Activated naive CD4-positive, alpha-beta T cell treated with anti-CD3 and anti-CD28 coated beads, Interleukin-2, amount 50 U/mL, for 24 hours (primary cell): ENCODE measurements around the gene CARMIL3.
A peak's percentile ranks its signal among the peaks of the same experiment; 100 is the strongest.

Experiments
- H3K27ac Mint-ChIP-seq: one replicate; pipeline ENCODE4 v1.8.0; 2021; ENCODE audit warnings: mild to moderate bottlenecking, mixed read lengths
- H3K27me3 Mint-ChIP-seq: one replicate; pipeline ENCODE4 v1.8.0; 2021; ENCODE audit warnings: mixed read lengths
- H3K36me3 Mint-ChIP-seq: one replicate; pipeline ENCODE4 v1.8.0; 2021; ENCODE audit warnings: mixed read lengths
- H3K4me1 Mint-ChIP-seq: one replicate; pipeline ENCODE4 v1.8.0; 2021; ENCODE audit warnings: mixed read lengths
- H3K4me3 Mint-ChIP-seq: one replicate; pipeline ENCODE4 v1.8.0; 2021; ENCODE audit warnings: mild to moderate bottlenecking, mixed read lengths
- H3K9me3 Mint-ChIP-seq: one replicate; pipeline ENCODE4 v1.8.0; 2021; ENCODE audit warnings: mixed read lengths

The CARMIL3 gene

DNA sequence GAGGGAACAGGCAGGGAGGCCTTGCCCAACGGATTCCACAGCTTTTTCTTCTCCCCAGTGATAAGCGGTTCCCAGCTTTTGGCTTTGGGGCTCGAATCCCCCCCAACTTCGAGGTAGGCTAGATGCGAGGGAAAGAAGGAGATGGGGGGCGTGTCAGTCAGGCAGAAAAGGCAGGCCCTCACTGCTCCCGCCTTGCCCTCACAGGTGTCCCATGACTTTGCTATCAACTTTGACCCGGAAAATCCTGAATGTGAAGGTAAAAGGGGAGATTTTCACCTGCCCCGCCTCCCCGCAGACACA is 24.4 kb downstream of the CARMIL3 start:
- Mint-ChIP-seq H3K27ac (no peak overlapping the region), H3K36me3 (no peaks in the 10 kb centered on the region), H3K4me1 (peaks cover 13% of the 10 kb centered on the region), H3K4me3 (no peak overlapping the region), H3K27me3 (no peaks in the 10 kb centered on the region), H3K9me3 (no peaks in the 10 kb centered on the region)

DNA sequence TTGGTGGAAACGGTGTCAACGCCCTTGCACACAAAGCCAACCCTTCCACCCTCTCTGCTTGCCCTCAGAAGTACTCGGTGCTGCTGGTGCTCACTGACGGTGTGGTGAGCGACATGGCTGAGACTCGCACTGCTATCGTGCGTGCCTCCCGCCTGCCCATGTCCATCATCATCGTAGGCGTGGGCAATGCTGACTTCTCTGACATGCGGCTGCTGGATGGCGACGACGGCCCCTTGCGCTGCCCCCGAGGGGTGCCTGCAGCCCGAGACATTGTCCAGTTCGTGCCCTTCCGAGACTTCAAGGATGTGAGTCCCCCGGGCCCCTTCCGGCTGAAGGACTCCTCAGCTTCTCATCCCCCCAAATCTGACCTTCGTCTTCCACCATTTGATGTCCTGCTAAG is 25.3 kb downstream of the CARMIL3 start:
- peaks cover 16% of the 10 kb centered on the region for H3K4me1 Mint-ChIP-seq
- no peaks in the 10 kb centered on the region for H3K9me3 Mint-ChIP-seq
- no peaks in the 10 kb centered on the region for H3K27me3 Mint-ChIP-seq
- H3K36me3 Mint-ChIP-seq: no peaks in the 10 kb centered on the region
- no peak overlapping the region for H3K4me3 Mint-ChIP-seq
- H3K27ac Mint-ChIP-seq: peak overlapping the region; percentile 52

GRCh38 chr14:24078146-24078545 is 26.3 kb downstream of the CARMIL3 start:
- H3K27me3 Mint-ChIP-seq: no peaks in the 10 kb centered on the region

DNA sequence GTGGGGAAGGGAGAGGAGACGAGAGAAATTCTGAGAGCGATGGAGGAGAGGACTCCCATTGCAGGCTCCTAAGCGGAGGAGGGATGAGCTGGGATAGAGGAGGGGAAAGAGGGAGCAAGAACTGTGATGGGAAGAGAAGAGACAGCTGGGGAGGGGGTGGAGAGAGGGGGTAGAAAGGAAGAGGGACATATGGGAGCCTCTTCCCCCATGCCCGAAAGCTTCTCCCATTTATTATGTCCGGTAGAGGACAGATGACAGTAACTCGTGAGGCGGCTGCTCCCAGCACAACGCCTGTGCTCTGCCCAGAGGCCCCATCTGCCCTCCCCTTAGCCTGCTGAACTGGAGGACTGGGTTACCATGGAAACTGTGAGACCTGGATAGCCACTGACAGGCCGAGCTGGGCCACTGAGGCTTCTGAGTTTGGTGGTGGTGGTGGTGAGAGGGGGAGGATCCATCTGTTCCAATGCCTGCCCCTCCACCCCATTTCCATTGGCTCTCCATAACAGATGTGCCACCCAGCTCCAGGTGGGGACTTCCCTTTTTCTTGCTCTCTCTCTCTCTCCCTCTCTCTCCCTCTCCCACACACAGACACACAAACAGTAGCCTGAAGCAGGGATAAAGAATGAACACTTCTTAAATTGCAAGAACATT is 27.8 kb downstream of the CARMIL3 start:
- H3K27ac Mint-ChIP-seq: no peak overlapping the region

More at GRCh38 chr14:24078146-24078545, 26.3 kb downstream of the CARMIL3 start:
- H3K27ac Mint-ChIP-seq: no peak overlapping the region
- H3K9me3 Mint-ChIP-seq: no peaks in the 10 kb centered on the region
- no peaks in the 10 kb centered on the region for H3K36me3 Mint-ChIP-seq
- H3K4me1 Mint-ChIP-seq: peaks cover 19% of the 10 kb centered on the region
- no peak overlapping the region for H3K4me3 Mint-ChIP-seq

GRCh38 chr14:24080142-24080530 is 28.3 kb downstream of the CARMIL3 start:
- H3K27ac Mint-ChIP-seq: no peak overlapping the region
- H3K27me3 Mint-ChIP-seq: no peaks in the 10 kb centered on the region
- H3K9me3 Mint-ChIP-seq: no peaks in the 10 kb centered on the region
- H3K4me1 Mint-ChIP-seq: peaks cover 19% of the 10 kb centered on the region
- no peaks in the 10 kb centered on the region for H3K36me3 Mint-ChIP-seq
- no peak overlapping the region for H3K4me3 Mint-ChIP-seq

More for the DNA sequence above, 27.8 kb downstream of the CARMIL3 start:
- no peaks in the 10 kb centered on the region for H3K9me3 Mint-ChIP-seq
- H3K27me3 Mint-ChIP-seq: no peaks in the 10 kb centered on the region
- peaks cover 19% of the 10 kb centered on the region for H3K4me1 Mint-ChIP-seq
- no peaks in the 10 kb centered on the region for H3K36me3 Mint-ChIP-seq
- H3K4me3 Mint-ChIP-seq: no peak overlapping the region

GRCh38 chr14:24080888-24081738 is 29.3 kb downstream of the CARMIL3 start:
- Mint-ChIP-seq H3K4me3 (peak overlapping the region; percentile 86), H3K27me3 (no peaks in the 10 kb centered on the region), H3K4me1 (peaks cover 19% of the 10 kb centered on the region), H3K9me3 (no peaks in the 10 kb centered on the region), H3K36me3 (no peaks in the 10 kb centered on the region), H3K27ac (no peak overlapping the region)

DNA sequence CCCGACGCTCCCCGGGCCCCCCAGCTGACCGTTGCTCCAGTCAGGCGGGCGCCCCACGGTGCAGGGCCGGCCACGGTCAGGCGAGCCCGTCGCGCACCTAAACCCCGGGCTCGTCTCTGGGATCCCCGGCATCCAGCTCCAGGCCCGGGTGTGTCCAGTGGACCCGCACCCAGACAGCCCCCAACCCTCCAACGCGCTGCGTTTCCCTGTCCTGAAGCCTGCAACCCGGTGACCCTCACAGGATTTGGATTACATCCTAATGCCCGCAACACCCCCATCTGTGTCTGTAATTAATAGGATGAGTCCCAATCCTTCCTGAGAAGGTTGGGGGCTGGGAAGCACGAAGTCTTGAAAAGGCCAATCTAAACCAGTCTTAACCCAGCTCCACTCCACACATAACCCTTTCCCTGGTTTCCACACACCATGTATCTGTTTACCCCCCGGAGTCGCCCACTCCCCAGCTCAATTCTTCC is 30.0 kb downstream of the CARMIL3 start:
- H3K27me3 Mint-ChIP-seq: no peaks in the 10 kb centered on the region
- peak overlapping the region; percentile 72 for H3K27ac Mint-ChIP-seq
- H3K9me3 Mint-ChIP-seq: no peaks in the 10 kb centered on the region
- H3K4me3 Mint-ChIP-seq: peak overlapping the region; percentile 83
- H3K36me3 Mint-ChIP-seq: no peaks in the 10 kb centered on the region
- H3K4me1 Mint-ChIP-seq: peaks cover 19% of the 10 kb centered on the region

DNA sequence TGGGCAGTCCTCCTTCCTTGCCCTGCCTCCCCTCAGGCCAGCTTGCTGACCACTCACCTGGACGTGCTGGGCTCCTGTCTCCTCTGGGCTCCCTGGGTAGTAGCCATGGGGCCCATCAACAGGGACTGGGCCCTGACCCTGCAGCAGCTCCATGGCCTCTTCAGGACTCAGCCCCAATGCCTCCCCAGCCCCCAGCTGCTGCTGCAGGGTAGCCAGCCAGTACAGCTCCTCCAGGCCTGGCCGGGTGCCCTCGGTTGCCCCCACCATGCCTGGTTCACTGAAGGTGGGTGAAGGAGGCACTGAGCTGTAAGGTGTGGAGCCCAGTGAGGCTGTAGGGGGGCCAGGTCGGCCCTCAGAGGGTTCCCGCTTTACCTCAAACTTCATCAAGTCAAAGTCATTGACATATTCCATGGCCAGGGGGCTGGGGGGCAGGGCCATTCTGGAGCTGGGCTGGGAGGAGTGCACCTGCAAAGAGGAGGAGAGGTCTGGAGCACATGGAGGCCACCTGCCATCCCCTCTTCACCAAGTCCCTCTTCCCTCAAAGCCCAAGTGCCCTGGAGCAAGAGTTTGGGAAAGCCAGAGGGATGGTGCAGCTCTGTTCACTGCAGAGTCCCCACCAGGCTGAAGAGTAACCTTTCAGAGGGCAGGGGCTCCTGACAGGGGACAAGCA is 30.7 kb downstream of the CARMIL3 start:
- H3K4me3 Mint-ChIP-seq: peak overlapping the region; percentile 83
- H3K36me3 Mint-ChIP-seq: no peaks in the 10 kb centered on the region
- peak overlapping the region; percentile 72 for H3K27ac Mint-ChIP-seq
- H3K27me3 Mint-ChIP-seq: no peaks in the 10 kb centered on the region
- peaks cover 19% of the 10 kb centered on the region for H3K4me1 Mint-ChIP-seq
- no peaks in the 10 kb centered on the region for H3K9me3 Mint-ChIP-seq

DNA sequence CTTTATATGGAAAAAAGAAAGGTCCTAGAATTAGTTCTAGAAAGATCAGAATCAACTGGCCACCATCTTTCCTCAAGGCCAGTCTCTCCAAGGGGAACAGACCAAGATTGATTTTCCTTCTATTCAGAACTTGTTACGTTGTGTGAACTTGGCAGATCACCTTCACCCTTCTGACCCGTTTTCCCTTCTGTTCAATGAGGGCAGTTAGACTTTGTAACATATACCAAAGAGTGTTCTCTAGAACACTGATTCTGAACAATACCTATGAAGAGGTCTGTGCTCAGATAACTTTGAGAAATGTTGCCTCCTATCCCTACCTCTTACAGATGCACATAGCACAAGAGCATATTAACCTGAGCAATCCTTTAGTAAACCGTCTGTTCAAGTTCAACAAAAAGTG is 31.7 kb downstream of the CARMIL3 start:
- Mint-ChIP-seq H3K36me3 (no peaks in the 10 kb centered on the region), H3K27ac (no peak overlapping the region), H3K4me1 (peaks cover 19% of the 10 kb centered on the region), H3K27me3 (no peaks in the 10 kb centered on the region), H3K4me3 (no peak overlapping the region), H3K9me3 (no peaks in the 10 kb centered on the region)

DNA sequence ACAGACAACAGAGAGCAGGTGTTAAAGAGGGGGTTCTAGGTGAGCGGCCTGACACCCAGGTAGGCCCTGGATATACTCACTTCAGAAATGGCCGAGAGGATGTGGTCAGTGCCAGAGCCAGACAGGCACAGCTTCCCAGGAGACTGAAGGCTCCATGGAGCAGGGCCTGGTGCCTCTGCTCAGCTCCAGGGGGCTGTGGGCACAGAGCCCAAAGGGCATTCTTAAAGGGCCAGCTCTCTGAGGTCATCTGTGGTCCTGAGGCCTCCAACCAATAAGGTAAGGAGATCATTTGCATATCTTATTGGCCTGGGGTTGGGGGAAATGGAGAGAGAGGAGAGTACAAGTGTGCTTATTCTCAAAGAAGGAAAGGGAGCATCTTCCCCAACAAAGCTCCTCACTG is 32.6 kb downstream of the CARMIL3 start:
- H3K9me3 Mint-ChIP-seq: no peaks in the 10 kb centered on the region
- H3K36me3 Mint-ChIP-seq: no peaks in the 10 kb centered on the region
- H3K27me3 Mint-ChIP-seq: no peaks in the 10 kb centered on the region
- H3K4me1 Mint-ChIP-seq: peaks cover 19% of the 10 kb centered on the region
- H3K27ac Mint-ChIP-seq: no peak overlapping the region
- no peak overlapping the region for H3K4me3 Mint-ChIP-seq

GRCh38 chr14:24085215-24085614 is 33.4 kb downstream of the CARMIL3 start:
- Mint-ChIP-seq H3K27me3 (no peaks in the 10 kb centered on the region), H3K4me3 (no peak overlapping the region), H3K27ac (no peak overlapping the region), H3K9me3 (no peaks in the 10 kb centered on the region), H3K36me3 (no peaks in the 10 kb centered on the region), H3K4me1 (peaks cover 20% of the 10 kb centered on the region)

- H3K27ac Mint-ChIP-seq: no peak overlapping the region
Observed at GRCh38 chr14:24086193-24086955, 34.6 kb downstream of the CARMIL3 start.

GRCh38 chr14:24087004-24087403 is 35.2 kb downstream of the CARMIL3 start:
- H3K4me3 Mint-ChIP-seq: no peak overlapping the region
- H3K9me3 Mint-ChIP-seq: no peaks in the 10 kb centered on the region
- H3K36me3 Mint-ChIP-seq: no peaks in the 10 kb centered on the region
- no peaks in the 10 kb centered on the region for H3K27me3 Mint-ChIP-seq
- H3K4me1 Mint-ChIP-seq: peaks cover 15% of the 10 kb centered on the region
- no peak overlapping the region for H3K27ac Mint-ChIP-seq

More at GRCh38 chr14:24086193-24086955, 34.6 kb downstream of the CARMIL3 start:
- Mint-ChIP-seq H3K36me3 (no peaks in the 10 kb centered on the region), H3K4me3 (no peak overlapping the region), H3K27me3 (no peaks in the 10 kb centered on the region), H3K4me1 (peaks cover 17% of the 10 kb centered on the region), H3K9me3 (no peaks in the 10 kb centered on the region)

DNA sequence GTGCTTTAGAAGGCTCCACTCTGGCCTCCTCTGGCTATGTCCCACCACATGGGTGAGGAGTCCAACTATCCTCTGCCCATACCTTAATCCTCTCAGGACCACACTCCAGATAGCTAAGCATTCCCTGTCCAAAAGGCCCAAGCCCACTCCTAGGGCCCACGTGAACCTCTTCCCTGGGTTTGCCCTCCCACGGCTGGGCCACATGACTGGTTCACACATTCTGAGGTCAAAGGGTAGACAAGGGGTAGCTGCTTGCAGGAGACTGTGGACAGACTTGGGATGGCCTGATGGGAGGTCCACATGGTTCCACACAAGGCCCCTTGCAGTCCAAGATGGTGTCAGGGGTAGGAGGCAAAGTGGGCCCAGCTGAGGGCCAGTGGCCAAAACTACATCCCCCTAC is 36.3 kb downstream of the CARMIL3 start:
- Mint-ChIP-seq H3K9me3 (no peaks in the 10 kb centered on the region), H3K27me3 (no peaks in the 10 kb centered on the region), H3K27ac (no peak overlapping the region), H3K4me3 (no peak overlapping the region), H3K36me3 (no peaks in the 10 kb centered on the region), H3K4me1 (peaks cover 17% of the 10 kb centered on the region)

DNA sequence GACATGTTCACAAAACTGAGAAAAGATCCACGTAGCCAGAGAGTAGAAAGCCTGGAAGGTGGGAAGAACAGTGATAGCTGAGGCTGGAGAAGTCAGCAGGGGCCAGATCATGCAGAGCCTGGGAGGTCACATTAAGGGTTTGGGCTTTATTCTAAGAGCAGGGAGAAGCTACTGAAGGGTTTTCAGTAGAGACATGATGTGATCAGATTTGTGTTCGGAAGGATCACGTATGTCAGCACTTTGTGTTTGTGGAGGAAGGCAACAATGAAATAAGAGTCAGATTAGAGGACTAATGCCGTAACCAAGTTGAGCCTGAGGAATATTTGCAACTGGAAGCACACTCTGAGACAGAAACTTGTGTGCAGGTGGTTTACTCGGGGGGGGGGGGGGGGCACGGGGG is 38.1 kb downstream of the CARMIL3 start:
- H3K4me1 Mint-ChIP-seq: peaks cover 24% of the 10 kb centered on the region
- no peak overlapping the region for H3K27ac Mint-ChIP-seq
- H3K4me3 Mint-ChIP-seq: no peak overlapping the region
- no peaks in the 10 kb centered on the region for H3K9me3 Mint-ChIP-seq
- no peaks in the 10 kb centered on the region for H3K27me3 Mint-ChIP-seq
- H3K36me3 Mint-ChIP-seq: no peaks in the 10 kb centered on the region
